Ishikawa (cell line): ENCODE results near the gene ZBTB46.

Experiments used
- MAX ChIP-seq: IDR thresholded peaks from 2 replicates; pipeline ENCODE4 v1.6.1; 2012
- REST ChIP-seq: IDR thresholded peaks from 2 replicates; pipeline ENCODE4 v1.6.1; 2012; ENCODE audit warnings: low read depth, mild to moderate bottlenecking
- ZBTB7A ChIP-seq: IDR thresholded peaks from 2 replicates; pipeline ENCODE4 v1.6.1; 2012; ENCODE audit warnings: low read depth

DNA sequence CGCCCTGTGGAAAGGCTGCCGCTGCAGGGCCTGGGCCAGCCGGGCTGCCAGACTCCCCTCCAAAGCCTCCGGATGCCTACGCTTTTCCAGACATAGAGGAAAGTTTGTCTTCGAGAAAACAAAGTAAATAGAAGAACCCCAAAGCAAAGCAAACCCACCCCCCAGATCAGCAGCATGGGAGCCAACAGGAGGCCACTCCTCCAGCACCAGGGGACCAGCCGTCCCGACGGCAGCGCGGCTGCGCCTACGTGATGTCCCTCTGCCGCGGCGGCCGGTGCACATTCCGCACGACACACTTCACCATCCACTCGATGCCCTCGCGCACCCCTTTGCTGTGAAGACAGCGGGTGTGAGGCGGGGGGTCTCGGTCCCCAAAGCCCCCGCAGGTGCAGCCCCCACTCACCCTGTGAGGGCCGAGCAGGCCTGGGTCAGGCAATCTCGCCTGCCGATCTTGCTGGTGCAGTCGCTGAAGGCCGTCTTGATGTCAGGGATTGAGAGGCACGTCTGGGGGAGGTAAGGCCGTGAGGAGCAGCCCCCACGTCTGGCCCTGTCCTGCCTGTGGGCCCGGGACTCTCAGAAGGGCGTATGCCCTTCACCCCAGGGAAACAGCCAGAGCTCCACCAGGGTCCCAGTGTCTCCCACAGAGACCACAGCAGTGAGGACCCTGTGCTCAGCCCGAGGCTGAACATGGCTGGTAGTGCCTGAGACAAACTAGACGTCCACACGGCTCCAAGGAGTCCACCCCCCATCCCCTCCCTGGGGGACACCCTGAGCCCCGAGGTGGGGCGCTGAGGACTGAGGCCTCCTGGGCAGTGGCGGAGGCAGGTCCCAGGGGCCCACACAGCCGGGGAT is 130.6 kb downstream of the ZBTB46 start:
- TF ChIP-seq ZBTB7A (no peak), MAX (no peak), REST (no peak)
